SJCRH30 (cell line): ENCODE results near the gene CROCC2. TPM values are rescaled to one million over a fixed set of nuclear protein-coding genes. Genes with fewer than 3 reads are reported as not detected.

ENCODE experiments used
- DNase-seq, 2 experiments: peaks; one replicate each; pipeline ENCODE4 v3.0.0-alpha.2; 2015 to 2020
- H3K27ac ChIP-seq: fragments of 250-450 bp; sonication (Bioruptor Pico); 2 replicates; pipeline ENCODE4 v1.5.1; 2020; ENCODE audit warnings: mild to moderate bottlenecking, moderate library complexity
- H3K27me3 ChIP-seq: fragments of 250-450 bp; sonication (Bioruptor Pico); 2 replicates; pipeline ENCODE4 v1.5.1; 2020; ENCODE audit warnings: mild to moderate bottlenecking, moderate library complexity
- H3K36me3 ChIP-seq: fragments of 250-450 bp; sonication (Bioruptor Pico); 2 replicates; pipeline ENCODE4 v1.5.1; 2020; ENCODE audit warnings: mild to moderate bottlenecking, moderate library complexity
- H3K4me1 ChIP-seq: fragments of 250-450 bp; sonication (Bioruptor Pico); 2 replicates; pipeline ENCODE4 v1.5.1; 2020; ENCODE audit warnings: mild to moderate bottlenecking, moderate library complexity
- H3K4me3 ChIP-seq: fragments of 250-450 bp; sonication (Bioruptor Pico); 2 replicates; pipeline ENCODE4 v1.5.1; 2020; ENCODE audit warnings: mild to moderate bottlenecking, moderate library complexity
- H3K9me3 ChIP-seq: fragments of 250-450 bp; sonication (Bioruptor Pico); replicated peaks from 2 replicates; pipeline ENCODE4 v1.5.1; 2020; ENCODE audit warnings: mild to moderate bottlenecking, moderate library complexity
- total RNA-seq: library from RNA; depleted of rRNA; stranded (reverse); fragments of >200 nt; shearing (Covaris generic); gene quantifications from 2 replicates; pipeline ENCODE4 v1.2.3, GENCODE V29; 2014

The CROCC2 gene
- total RNA-seq, 1 experiment from 2014 or later = 0.26 TPM

DNA sequence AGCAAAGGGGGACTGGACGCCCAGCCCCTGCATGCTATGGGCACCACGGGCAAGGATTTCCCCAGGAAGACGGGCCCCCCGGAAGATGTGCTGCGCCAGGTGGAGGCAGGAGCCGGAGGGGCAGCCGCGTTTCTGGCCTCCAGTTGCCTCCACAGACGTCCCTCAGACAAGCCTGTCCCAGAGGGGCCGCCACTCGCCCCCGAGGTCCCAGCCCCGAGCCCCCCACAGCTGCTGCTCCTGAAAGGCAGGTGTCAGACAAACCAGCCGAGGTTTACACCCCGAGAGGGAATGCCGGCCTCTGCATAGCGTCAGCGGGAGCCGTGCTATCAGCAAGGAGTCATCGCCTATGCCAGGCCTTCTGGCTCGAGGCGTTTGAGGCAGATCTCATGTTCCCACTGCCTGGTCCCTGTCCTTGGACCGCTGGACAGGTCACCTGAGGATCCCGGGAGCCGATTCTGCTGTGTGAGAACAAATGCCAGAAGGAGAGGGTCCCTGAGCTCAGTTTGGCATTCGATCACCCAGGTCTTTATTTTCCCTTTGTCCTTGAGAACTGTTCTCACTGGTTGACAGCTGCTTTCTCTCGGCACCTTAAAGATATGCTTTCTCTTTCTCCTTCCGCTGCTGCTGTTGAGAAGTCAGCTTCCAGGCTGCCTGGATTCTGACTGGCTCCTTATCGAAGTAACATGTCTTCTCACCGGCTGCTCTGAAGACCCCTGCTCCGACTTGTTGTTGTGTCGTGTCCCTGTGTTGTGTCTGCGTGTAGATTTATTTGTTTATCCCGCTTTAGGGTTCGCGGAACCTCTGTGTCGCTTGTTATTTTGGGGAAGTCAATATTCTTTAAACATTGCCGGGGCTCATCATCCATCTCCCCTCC, 20.6 kb downstream of the CROCC2 start:
- Histone ChIP-seq H3K27ac (no peak overlapping the region), H3K4me1 (peaks cover 12% of the 10 kb centered on the region), H3K36me3 (no peaks in the 10 kb centered on the region), H3K9me3 (no peaks in the 10 kb centered on the region), H3K27me3 (no peaks in the 10 kb centered on the region), H3K4me3 (peak overlapping the region; percentile 34)
- peak; percentile 47 to 66 for DNase-seq

DNA sequence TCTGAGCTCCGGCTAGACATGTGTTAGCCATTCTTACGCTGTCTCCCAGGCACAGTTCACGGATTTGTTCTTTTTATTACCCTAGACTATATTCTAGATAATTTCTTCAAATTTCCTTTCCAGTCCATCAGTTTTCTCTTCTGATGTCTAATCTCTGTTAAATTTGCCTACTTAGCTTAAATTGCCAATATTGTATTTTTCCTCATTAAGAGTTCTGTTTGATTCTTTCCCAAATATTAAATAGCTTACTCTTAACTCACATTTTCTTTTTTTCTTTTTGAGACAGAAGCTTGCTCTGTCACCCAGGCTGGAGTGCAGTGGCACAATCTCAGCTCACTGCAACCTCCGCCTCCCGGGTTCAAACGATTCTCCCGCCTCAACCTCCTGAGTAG, 21.2 kb downstream of the CROCC2 start:
- Histone ChIP-seq H3K4me3 (peak overlapping the region; percentile 34), H3K27me3 (no peaks in the 10 kb centered on the region), H3K36me3 (no peaks in the 10 kb centered on the region), H3K9me3 (no peaks in the 10 kb centered on the region), H3K27ac (no peak overlapping the region), H3K4me1 (peaks cover 12% of the 10 kb centered on the region)
- no peak for DNase-seq

DNA sequence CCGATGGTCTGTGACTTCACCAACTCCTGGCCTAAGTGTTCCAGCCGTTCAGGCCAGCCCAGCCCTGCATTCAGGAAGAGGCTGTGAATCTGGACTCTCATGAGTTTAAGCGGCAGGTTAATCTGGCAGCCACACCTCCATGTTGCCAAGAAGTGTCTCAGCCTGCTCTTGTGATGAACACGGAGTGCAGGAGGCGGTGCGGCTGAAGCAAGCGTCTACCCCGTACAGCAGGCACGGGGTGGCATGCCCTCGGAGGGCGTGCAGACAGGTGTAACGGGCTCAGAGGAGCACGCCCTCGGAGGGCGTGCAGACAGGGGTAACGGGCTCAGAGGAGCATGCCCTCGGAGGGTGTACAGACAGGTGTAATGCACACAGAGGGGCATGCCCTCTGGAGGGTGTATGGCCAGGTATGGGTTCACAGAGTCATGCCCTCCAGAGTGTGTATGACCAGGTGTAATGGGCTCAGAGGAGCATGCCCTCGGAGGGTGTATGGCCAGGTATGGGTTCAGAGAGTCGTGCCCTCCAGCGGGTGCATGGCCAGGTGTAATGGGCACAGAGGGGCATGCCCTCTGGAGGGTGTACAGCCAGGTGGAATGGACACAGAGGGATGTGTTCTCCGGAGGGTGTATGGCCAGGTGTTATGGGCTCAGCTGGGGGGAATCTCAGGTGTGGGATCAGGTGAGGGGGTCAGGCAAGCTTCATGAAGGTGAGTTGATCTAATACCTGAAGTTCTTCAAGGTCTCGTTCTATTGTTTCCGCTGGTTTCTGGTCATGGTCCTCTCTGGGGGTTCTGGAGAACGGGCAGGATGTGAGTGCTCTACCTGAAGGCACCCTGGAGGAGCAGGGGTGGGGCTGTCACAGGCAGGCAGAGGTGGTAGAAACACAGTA, 22.6 kb downstream of the CROCC2 start:
- no peak for DNase-seq

DNA sequence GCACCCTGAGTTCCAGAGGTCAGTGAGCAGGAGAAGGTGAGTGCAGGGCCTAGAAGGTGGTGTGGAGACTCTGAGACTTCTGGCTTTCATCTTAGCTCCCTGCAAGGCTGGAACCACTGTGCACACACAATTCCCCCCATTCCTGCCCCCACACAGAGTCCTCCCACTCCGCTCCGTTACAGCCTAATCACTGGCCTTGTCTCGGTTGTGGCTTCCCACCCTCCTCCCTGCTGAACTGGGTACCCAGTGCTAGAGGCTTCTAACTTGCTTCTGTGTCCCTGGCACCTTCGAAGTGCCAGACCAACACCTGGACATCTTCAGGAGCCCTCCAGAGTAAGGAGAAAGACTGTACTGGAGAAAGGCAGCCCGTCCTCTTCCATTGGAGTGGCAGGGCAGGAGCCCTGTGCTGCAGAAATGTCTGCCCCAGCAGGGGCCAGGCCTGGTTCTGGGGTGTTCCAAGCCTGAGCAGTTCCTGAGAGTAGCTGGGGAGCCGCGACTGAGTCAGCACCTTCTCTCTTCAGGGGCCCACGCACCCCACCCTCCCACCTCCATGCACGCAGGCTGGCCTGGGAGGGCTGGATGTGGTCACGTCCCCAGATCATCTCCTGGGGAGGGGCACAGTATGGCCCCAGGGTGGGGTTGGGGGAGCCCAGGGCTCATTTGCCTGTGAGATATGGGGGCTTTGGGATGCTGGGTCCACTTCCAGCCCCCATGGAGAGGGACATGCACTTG, 23.4 kb downstream of the CROCC2 start:
- no peaks in the 10 kb centered on the region for H3K36me3 ChIP-seq
- no peak overlapping the region for H3K27ac ChIP-seq
- DNase-seq = no peak
- no peaks in the 10 kb centered on the region for H3K9me3 ChIP-seq
- no peak overlapping the region for H3K4me3 ChIP-seq
- no peaks in the 10 kb centered on the region for H3K27me3 ChIP-seq
- H3K4me1 ChIP-seq = peaks cover 30% of the 10 kb centered on the region

More for the DNA sequence above, 22.6 kb downstream of the CROCC2 start:
- H3K9me3 ChIP-seq = no peaks in the 10 kb centered on the region
- no peak overlapping the region for H3K27ac ChIP-seq
- H3K27me3 ChIP-seq = no peaks in the 10 kb centered on the region
- H3K4me1 ChIP-seq = peaks cover 25% of the 10 kb centered on the region
- no peak overlapping the region for H3K4me3 ChIP-seq
- no peaks in the 10 kb centered on the region for H3K36me3 ChIP-seq

DNA sequence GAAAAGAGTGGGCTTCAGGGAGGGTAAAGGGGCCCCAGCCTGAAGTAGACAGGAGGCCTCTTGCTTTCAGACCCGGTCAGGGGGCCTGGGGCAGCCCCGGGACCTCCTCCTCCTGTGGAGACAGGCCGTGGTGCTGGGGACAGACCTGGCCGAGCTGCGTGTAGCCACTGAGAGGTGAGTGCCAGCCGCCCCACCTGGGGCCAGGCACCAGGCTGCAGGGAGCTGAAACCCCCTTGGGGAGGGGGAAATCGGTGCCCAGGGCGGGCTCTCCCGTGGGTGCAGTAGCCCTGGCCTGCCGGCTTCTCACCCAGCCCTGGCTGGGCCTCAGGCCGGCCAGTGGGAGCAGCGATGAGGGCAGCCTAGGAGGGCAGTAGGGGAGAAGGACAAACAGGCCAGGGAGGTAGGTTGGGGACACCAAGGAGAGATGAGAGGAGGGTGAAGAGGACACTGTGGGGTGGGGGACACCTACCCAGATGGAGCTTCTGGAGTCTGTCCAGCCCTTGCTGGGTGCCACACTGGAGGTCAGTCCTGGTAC, 24.0 kb downstream of the CROCC2 start:
- H3K4me1 ChIP-seq = peaks cover 30% of the 10 kb centered on the region
- DNase-seq = no peak
- no peaks in the 10 kb centered on the region for H3K27me3 ChIP-seq
- H3K27ac ChIP-seq = no peak overlapping the region
- H3K4me3 ChIP-seq = no peak overlapping the region
- H3K36me3 ChIP-seq = no peaks in the 10 kb centered on the region
- H3K9me3 ChIP-seq = no peaks in the 10 kb centered on the region

DNA sequence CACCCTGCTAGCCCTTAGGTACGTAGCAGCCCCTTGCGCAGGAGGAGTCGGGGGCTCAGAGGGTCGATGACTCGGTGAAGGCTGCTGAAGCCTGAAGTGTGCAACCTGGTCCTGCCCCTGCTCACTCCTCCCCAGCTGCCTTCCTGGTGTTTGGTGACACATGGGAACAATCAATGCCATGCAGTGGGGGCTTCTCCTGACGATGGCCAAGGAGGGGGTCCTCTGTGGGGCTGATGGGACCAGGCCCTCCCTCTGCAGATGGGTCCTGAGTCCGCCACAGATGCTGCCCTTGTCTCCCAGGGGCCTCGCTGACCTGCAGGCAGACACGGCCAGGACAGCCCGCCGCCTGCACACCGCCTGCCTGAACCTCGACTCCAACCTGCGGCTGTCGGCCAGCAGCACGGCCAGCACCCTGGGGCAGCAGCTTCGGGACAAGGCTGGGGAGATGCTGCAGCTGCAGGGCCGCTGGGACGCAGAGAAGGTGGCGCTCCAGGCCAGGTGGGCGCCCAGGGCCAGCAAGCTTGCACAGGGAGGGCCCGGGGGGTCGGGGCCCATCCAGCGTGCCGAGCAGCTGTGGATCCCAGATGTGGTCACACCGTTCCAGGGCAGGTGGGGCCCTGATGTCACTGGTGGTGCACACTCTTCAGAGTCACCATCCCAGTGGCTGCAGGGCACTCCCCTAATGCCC, 24.6 kb downstream of the CROCC2 start:
- Histone ChIP-seq H3K36me3 (no peaks in the 10 kb centered on the region), H3K27me3 (no peaks in the 10 kb centered on the region), H3K9me3 (no peaks in the 10 kb centered on the region), H3K4me1 (peaks cover 29% of the 10 kb centered on the region), H3K4me3 (no peak overlapping the region), H3K27ac (no peak overlapping the region)
- no peak for DNase-seq

DNA sequence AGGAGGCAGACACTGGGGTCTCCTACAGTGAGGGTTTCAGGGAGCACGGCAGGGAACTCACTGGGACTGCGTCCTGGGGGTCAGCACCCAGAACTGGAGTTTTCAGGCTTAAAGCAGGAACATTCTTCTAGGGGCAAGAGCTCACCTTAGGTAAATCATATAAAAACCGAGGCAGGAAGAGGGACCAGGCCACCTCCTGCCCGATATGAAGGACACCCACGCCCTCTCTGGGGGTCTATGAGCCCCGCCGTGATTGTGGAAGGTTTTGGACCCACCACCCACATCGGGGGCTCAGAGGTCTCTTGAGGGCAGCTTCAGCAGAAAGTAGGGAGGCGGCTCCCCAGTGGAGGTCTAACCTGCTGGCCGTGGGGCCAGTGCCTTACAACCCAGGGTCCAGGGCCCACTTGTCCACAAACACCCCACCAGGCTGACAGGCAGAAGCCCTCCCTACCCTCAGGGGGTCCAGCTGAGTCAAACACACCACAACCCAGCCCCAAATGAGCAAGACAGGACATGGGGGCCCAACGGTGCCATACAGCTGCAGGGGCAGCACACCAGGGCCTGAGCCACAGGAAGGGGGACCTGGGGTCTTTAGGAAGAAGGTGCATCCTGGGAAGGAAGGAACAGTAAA, 25.3 kb downstream of the CROCC2 start:
- Histone ChIP-seq H3K4me1 (peaks cover 22% of the 10 kb centered on the region), H3K4me3 (no peak overlapping the region), H3K9me3 (no peaks in the 10 kb centered on the region), H3K27me3 (no peaks in the 10 kb centered on the region), H3K27ac (no peak overlapping the region), H3K36me3 (no peaks in the 10 kb centered on the region)
- DNase-seq = no peak

DNA sequence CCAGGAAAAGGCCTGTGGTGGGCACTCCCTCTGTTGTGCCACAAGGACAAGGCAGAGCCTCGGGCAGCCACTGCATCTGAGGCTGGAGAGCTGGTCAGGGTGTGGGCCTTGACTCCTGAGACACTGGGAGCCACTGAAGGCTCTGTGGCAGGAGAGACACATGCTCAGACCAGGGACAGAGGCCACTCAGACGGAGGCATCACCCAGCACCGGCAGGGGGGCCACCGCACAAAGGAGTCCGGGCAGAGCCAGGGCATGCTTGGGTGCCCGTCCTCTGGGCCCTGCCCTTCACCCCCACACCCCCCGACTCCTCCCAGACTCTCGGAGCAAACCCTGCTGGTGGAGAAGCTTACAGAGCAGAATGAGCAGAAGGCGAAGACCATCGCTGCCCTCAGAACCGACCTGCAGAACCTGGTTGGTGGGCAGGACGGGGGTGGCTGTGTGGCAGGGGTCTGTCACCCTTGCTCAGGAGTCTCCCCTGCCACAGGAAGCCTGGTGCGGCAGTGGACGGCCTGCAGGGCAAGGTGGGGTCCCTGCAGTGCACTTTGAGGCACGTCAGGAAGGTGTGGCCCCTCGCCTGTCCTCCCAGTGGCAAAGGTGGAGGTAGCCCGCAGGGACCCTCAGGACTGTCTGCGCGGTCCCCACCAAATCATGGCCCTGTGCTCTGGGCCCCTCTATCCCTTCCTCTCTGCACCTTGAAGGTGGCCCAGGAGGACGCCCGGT, 26.0 kb downstream of the CROCC2 start:
- Histone ChIP-seq H3K36me3 (no peaks in the 10 kb centered on the region), H3K27ac (no peak overlapping the region), H3K27me3 (no peaks in the 10 kb centered on the region), H3K4me1 (peaks cover 21% of the 10 kb centered on the region), H3K9me3 (no peaks in the 10 kb centered on the region), H3K4me3 (no peak overlapping the region)
- no peak for DNase-seq

DNA sequence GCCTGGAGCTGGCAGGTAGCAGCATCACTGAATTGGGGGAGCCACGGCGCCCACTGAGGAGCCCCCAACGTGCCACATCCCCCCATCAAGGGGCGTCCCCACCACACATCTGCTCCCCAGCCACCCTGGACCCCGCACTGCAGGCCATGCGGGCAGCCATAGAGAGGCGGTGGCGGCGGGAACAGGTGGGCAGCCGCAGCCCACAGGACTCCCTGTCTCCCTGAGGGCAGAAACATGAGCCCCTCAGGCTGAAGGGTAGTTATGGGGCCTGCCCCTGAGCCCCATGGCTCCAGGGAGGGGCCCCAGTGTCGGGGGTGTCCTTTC, 26.6 kb downstream of the CROCC2 start:
- Histone ChIP-seq H3K36me3 (no peaks in the 10 kb centered on the region), H3K27ac (no peak overlapping the region), H3K27me3 (no peaks in the 10 kb centered on the region), H3K4me1 (peaks cover 21% of the 10 kb centered on the region), H3K9me3 (no peaks in the 10 kb centered on the region), H3K4me3 (peak overlapping the region; percentile 24)
- DNase-seq = no peak

DNA sequence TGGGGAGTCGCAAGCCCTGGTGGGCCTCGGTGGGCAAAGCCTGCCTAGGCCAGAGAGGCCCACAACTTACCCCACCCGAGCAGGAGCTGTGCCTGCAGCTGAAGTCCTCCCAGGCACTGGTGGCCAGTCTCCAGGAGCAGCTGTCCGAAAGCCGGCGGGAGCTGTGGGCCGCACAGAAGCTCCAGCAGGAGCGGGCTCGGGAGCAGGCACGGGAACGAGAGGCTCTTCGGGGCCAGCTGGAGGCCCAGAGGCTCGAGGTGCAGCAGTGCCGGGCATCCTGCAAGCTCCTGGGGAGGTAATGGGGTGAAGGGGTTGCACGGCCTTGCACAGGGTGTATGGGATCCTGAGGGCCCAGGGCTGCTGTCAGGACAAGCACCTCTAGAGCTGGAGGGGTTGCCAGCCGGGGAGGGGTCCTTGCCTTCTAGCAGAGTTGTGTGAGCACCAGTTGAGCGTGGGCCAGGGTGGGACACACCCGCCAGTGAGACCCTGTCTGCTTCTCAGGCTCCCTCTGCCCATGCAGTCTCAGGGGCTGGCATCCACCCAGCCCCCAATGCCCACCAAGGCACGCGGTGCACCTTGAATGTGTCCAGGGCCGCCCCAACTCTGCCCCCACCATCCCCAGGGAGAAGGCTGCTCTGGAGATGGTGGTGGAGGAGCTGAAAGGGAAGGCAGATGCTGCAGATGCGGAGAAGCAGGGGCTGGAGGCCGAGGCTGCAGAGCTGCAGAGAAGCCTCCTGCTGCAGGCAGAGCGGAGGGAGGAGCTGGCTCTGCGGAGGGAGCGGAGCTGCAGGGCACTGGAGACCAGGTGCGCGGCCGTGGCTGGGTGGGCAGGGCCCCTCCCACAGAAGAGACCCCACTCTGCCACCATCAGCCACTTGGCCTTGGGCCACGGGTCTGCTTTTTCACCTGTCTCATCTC, 27.2 kb downstream of the CROCC2 start:
- no peaks in the 10 kb centered on the region for H3K27me3 ChIP-seq
- H3K27ac ChIP-seq = no peak overlapping the region
- DNase-seq = peak; percentile 78 to 81
- no peaks in the 10 kb centered on the region for H3K36me3 ChIP-seq
- H3K4me1 ChIP-seq = peaks cover 21% of the 10 kb centered on the region
- H3K4me3 ChIP-seq = peak overlapping the region; percentile 24
- H3K9me3 ChIP-seq = no peaks in the 10 kb centered on the region; the same call in 1 of the 2 replicates

DNA sequence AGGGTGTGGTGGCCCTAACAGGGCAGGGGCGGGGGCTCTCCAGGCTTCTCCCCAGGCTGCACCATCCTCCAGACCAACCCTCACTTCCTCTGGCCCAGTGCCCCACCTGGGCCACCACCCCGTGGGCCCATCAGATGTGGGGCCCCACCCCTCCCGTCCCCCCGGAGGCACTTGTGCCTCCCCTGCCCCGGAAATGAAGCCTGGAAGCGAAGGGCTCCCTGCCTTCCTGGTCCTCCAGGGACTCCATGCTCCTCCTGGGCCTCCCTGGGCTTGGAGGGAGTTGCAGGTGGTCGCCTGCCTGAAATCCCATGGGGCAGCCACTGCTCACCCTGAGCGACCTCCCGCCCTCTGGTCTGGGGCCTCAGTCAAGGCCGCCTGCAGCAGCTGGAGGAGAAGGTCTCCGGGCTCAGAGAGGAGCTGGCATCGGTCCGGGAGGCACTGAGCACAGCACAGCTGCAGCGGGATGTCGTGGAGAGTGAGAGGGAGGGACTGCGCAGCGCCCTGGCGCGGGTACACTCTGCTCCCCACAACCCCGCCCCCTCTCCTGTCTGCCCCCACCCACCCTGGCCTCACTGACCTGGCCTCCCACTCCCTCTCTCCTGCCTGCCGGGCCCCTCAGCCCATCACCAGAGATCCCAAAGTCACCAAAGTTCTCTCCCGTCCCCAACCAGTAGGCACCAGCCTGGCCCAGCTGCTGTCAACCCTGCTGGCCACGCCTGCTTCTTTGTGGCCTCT, 28.0 kb downstream of the CROCC2 start:
- Histone ChIP-seq H3K36me3 (no peaks in the 10 kb centered on the region), H3K27ac (no peak overlapping the region), H3K27me3 (no peaks in the 10 kb centered on the region), H3K9me3 (no peaks in the 10 kb centered on the region; the same call in 1 of the 2 replicates), H3K4me3 (peak overlapping the region; percentile 24), H3K4me1 (peaks cover 21% of the 10 kb centered on the region)
- peak; percentile 70 to 73 for DNase-seq

DNA sequence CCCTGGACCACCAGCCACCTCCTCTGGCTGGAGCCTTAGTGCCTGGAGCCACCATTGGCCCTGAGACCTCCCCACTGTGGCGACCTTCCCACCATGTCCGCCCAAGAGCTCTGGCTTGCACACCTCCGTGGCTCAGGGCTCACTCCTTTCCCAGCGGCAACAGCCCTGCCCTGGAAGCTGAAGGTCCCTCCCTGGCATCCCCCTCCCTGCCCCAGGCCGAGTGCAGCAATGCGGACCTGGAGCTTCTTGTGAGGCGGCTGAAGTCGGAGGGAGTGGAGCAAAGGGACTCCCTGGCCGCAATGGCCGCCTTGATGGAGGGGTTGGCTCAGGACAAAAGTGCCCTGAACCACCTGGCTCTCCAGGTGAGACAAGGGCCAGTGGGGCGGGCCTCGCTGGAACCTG, 28.6 kb downstream of the CROCC2 start:
- Histone ChIP-seq H3K36me3 (no peaks in the 10 kb centered on the region), H3K4me1 (peaks cover 21% of the 10 kb centered on the region), H3K27me3 (no peaks in the 10 kb centered on the region), H3K4me3 (no peak overlapping the region), H3K9me3 (no peaks in the 10 kb centered on the region; the same call in 1 of the 2 replicates), H3K27ac (no peak overlapping the region)
- no peak for DNase-seq
